ENCODE data around the gene LHFPL2. TPM values are rescaled to one million over a fixed set of nuclear protein-coding genes. Genes with fewer than 3 reads are reported as not detected.

LHFPL2 gene
- total and polyA plus RNA-seq, 2 donors (not counting 1 experiment from before 2014, with no cell fraction given), result 3.8 to 35.5 TPM

DNA sequence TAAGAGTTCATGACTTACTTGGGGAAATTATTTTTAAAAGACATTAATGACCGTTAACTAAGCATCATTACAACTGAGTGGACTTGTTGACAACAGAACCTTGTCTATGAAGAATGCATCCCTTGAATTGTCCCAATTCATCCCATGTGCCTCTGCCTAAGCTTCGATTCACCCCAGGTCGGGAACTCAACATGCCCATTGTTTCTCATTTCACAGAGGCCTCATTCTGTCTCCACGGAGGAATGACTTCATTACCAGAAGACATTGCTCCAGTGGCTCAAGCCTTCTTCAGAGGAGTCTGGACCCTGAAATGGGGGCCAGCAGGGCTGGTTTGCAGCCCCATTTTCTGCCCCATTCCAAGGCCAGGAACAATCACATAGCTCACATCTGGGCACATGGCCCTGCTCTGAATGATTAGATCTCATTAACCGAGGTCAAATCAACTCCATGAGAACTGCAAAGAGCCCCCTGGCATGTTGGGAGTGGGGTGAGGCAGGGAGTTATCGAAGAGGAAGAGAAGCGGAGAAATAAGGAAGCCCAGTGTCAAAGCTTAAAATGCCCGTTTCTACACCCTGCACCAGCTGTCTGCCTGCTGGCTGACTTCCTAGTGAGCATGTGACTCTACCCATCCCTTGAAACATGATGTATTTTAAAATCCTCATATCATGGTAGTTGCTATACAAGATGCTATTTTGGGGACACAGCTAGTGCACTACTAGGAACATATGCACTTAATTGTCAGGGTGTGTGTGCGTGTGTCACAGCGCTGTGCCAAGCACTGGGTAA, 137.3 kb downstream of the LHFPL2 start:
- peaks cover 34% of the 10 kb centered on the region for H3K4me1 Mint-ChIP-seq
- H3K27ac ChIP-seq (ENCODE audit: low read length in 2 of 2), result no peak overlapping the region
- peaks cover 25% of the 10 kb centered on the region in 2 donors for H3K4me1 ChIP-seq (ENCODE audit: control insufficient read depth in 2 of 2, insufficient read depth in 2 of 2, low read length in 2 of 2)
- no peak for DNase-seq
- no peaks in the 10 kb centered on the region for H3K9me3 Mint-ChIP-seq (ENCODE audit: insufficient read depth)
- ChIA-PET CTCF (interaction anchor here (1.1 to 2.5 kb wide), 2 partner anchors 43 to 455 kb away, joined by 5 to 8 read pairs; no protein-coding TSS in a partner anchor), POLR2A (no interaction called here)
- no peaks in the 10 kb centered on the region for H3K27me3 Mint-ChIP-seq
- no peak overlapping the region for H3K9ac ChIP-seq (ENCODE audit: low read length)
- no peak for ATAC-seq (ENCODE audit: low read depth)
- H3K79me2 ChIP-seq (ENCODE audit: control insufficient read depth, insufficient read depth, low read length), result peaks cover 4% of the 10 kb centered on the region
- H3K9me3 ChIP-seq (ENCODE audit: control extremely low read depth in 1 of 3, control insufficient read depth in 2 of 3, insufficient read depth in 1 of 3, low read length in 2 of 3), result peaks cover 0 to 8% (median 0%) of the 10 kb centered on the region in 3 donors
- H2AFZ ChIP-seq (ENCODE audit: insufficient read depth, low read depth, low read length, poor library complexity, severe bottlenecking), result no peak overlapping the region
- H3K36me3 ChIP-seq (replicated peaks in 1 of 2; ENCODE audit: control extremely low read depth in 1 of 2, control insufficient read depth in 1 of 2, extremely low read depth in 1 of 2, insufficient read depth in 2 of 2, low read length in 1 of 2), result no peaks in the 10 kb centered on the region
- H4K20me1 ChIP-seq (ENCODE audit: control insufficient read depth, insufficient read depth, low read length, poor library complexity, severe bottlenecking), result no peaks in the 10 kb centered on the region
- peaks cover 0 to 13% (median 5%) of the 10 kb centered on the region in 4 experiments for H3K27me3 ChIP-seq (replicated peaks in 1 of 4; ENCODE audit: control extremely low read depth in 1 of 4, control insufficient read depth in 3 of 4, insufficient read depth in 4 of 4, low read length in 3 of 4)
- H3K27ac Mint-ChIP-seq, result no peak overlapping the region
- WGBS (ENCODE audit: insufficient coverage), result 91% methylated on average over 6 of the region's 10 CpGs
- H3K4me3 Mint-ChIP-seq, result peak overlapping the region; percentile 50
- no peak overlapping the region for H3K4me3 ChIP-seq (ENCODE audit: control extremely low read depth in 1 of 5, extremely low read depth in 1 of 5, insufficient read depth in 1 of 5, low read depth in 2 of 5, low read length in 4 of 5)
- intact Hi-C loops (cut with micrococcal nuclease), result no loop called here
- H3K4me2 ChIP-seq (replicated peaks; ENCODE audit: low read depth, low read length, poor library complexity, severe bottlenecking), result no peak overlapping the region
- no peak for TF ChIP-seq CTCF (IDR thresholded peaks at IDR 0.05)
- no peak for TF ChIP-seq EZH2 (IDR thresholded peaks at IDR 0.05; ENCODE audit: borderline replicate concordance, insufficient read depth, low read depth, low read length, poor library complexity, severe bottlenecking)
